ENCODE measurements around the gene RAB3GAP1. TPM values are rescaled to one million over a fixed set of nuclear protein-coding genes. Genes with fewer than 3 reads are reported as not detected.

RAB3GAP1 gene
- total RNA-seq, 1 donor from 2014 or later, result 49.3 TPM

DNA sequence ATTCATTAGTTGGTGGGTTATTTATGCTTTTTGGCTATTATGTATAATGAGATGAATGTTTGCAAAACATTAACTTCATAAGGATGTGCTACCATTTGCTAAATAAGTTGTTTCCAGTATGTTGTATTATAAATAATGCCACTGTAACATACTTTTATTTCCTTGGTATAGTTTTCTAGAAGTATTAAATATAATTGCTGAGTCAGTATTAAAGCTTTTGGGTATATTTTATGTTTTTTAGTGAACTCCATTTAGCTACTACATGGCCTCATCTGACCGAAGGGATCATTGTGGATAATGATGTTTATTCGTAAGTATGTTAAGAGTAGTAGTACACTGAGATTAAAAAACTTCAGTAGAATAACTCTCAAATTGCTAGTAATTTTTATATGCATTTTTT lies 73.8 kb downstream of the RAB3GAP1 start:
- FAIRE-seq, result no peak
- H3K36me3 Mint-ChIP-seq (ENCODE audit: low read depth, unreplicated experiment), result peaks cover 6% of the 10 kb centered on the region

GRCh38 chr2:135130751-135131150 lies 78.7 kb downstream of the RAB3GAP1 start:
- peaks cover 3% of the 10 kb centered on the region for H4K20me1 ChIP-seq (ENCODE audit: insufficient read depth, low read length)
- TF ChIP-seq, protein P1, sequence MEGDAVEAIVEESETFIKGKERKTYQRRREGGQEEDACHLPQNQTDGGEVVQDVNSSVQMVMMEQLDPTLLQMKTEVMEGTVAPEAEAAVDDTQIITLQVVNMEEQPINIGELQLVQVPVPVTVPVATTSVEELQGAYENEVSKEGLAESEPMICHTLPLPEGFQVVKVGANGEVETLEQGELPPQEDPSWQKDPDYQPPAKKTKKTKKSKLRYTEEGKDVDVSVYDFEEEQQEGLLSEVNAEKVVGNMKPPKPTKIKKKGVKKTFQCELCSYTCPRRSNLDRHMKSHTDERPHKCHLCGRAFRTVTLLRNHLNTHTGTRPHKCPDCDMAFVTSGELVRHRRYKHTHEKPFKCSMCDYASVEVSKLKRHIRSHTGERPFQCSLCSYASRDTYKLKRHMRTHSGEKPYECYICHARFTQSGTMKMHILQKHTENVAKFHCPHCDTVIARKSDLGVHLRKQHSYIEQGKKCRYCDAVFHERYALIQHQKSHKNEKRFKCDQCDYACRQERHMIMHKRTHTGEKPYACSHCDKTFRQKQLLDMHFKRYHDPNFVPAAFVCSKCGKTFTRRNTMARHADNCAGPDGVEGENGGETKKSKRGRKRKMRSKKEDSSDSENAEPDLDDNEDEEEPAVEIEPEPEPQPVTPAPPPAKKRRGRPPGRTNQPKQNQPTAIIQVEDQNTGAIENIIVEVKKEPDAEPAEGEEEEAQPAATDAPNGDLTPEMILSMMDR (IDR thresholded peaks at IDR 0.05; ENCODE audit: insufficient read depth, low read depth, low read length), result no peak
- no peak for TF ChIP-seq EZH2 (IDR thresholded peaks at IDR 0.05; ENCODE audit: insufficient read depth, low read length)
- no peak overlapping the region for H3K4me2 ChIP-seq (ENCODE audit: low read length)
- H3K79me2 ChIP-seq (ENCODE audit: insufficient read depth, low read length), result no peaks in the 10 kb centered on the region
- H3K4me3 Mint-ChIP-seq (ENCODE audit: unreplicated experiment), result no peak overlapping the region
- H3K4me1 ChIP-seq (ENCODE audit: insufficient read depth, low read length), result no peaks in the 10 kb centered on the region
- peaks cover 3% of the 10 kb centered on the region for H3K4me1 Mint-ChIP-seq (ENCODE audit: low read depth, unreplicated experiment)
- no peak overlapping the region for H3K4me3 ChIP-seq (ENCODE audit: insufficient read depth, low read depth, low read length)
- H3K27ac ChIP-seq (ENCODE audit: low read depth, low read length), result no peak overlapping the region
- H3K27me3 Mint-ChIP-seq (ENCODE audit: low read depth, unreplicated experiment), result no peaks in the 10 kb centered on the region
- no peaks in the 10 kb centered on the region for H3K9me3 ChIP-seq (ENCODE audit: insufficient read depth, low read depth, low read length)
- no peak for DNase-seq (ENCODE audit: low read depth)
- H3K36me3 ChIP-seq (ENCODE audit: insufficient read depth, low read length), result peaks cover 39% of the 10 kb centered on the region
- H2AFZ ChIP-seq (ENCODE audit: low read depth, low read length), result no peak overlapping the region
- no peak overlapping the region for H3K9ac ChIP-seq (ENCODE audit: low read length)
- FAIRE-seq, result peak; percentile 20
- H3K27me3 ChIP-seq (ENCODE audit: insufficient read depth, low read length), result no peaks in the 10 kb centered on the region
- H3K9me3 Mint-ChIP-seq (ENCODE audit: unreplicated experiment), result no peaks in the 10 kb centered on the region
- peaks cover 6% of the 10 kb centered on the region for H3K36me3 Mint-ChIP-seq (ENCODE audit: low read depth, unreplicated experiment)
- H3K27ac Mint-ChIP-seq (ENCODE audit: unreplicated experiment), result no peak overlapping the region

More for the DNA sequence above, 73.8 kb downstream of the RAB3GAP1 start:
- H3K27ac Mint-ChIP-seq (ENCODE audit: unreplicated experiment), result no peak overlapping the region
- Histone ChIP-seq H3K79me2 (ENCODE audit: insufficient read depth, low read length) (peaks cover 3% of the 10 kb centered on the region), H2AFZ (ENCODE audit: low read depth, low read length) (no peak overlapping the region), H3K4me3 (ENCODE audit: insufficient read depth, low read depth, low read length) (no peak overlapping the region), H3K9ac (ENCODE audit: low read length) (no peak overlapping the region), H3K27ac (ENCODE audit: low read depth, low read length) (no peak overlapping the region), H3K4me1 (ENCODE audit: insufficient read depth, low read length) (no peaks in the 10 kb centered on the region), H3K27me3 (ENCODE audit: insufficient read depth, low read length) (no peaks in the 10 kb centered on the region), H3K4me2 (ENCODE audit: low read length) (no peak overlapping the region), H4K20me1 (ENCODE audit: insufficient read depth, low read length) (no peaks in the 10 kb centered on the region), H3K36me3 (ENCODE audit: insufficient read depth, low read length) (peaks cover 29% of the 10 kb centered on the region), H3K9me3 (ENCODE audit: insufficient read depth, low read depth, low read length) (no peaks in the 10 kb centered on the region)
- H3K4me3 Mint-ChIP-seq (ENCODE audit: unreplicated experiment), result no peak overlapping the region
- H3K27me3 Mint-ChIP-seq (ENCODE audit: low read depth, unreplicated experiment), result no peaks in the 10 kb centered on the region
- H3K9me3 Mint-ChIP-seq (ENCODE audit: unreplicated experiment), result no peaks in the 10 kb centered on the region
- TF ChIP-seq, protein P1 (IDR thresholded peaks at IDR 0.05; ENCODE audit: insufficient read depth, low read depth, low read length), result no peak
- TF ChIP-seq EZH2 (IDR thresholded peaks at IDR 0.05; ENCODE audit: insufficient read depth, low read length), result no peak
- DNase-seq (ENCODE audit: low read depth), result no peak
- H3K4me1 Mint-ChIP-seq (ENCODE audit: low read depth, unreplicated experiment), result no peaks in the 10 kb centered on the region

DNA sequence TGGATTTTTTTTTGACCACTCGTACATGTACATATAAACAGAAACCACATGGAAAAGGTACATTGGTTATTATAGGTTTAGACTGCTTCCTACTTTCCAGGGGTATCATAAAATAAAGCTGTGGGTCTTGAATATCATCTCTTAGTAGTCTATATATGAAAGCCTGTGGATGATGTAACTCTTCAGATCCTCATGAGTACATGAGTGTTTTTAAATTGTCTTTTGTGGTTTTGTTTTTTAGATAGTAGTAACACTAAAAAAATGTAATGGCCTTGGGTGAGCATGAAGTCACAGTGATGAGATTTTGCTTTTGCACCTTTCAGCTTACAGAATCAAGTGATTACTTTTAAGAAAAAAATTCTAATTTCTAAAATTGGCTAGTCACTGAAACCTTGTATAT lies 80.2 kb downstream of the RAB3GAP1 start:
- no peak overlapping the region for H2AFZ ChIP-seq (ENCODE audit: low read depth, low read length)
- Mint-ChIP-seq H3K9me3 (ENCODE audit: unreplicated experiment) (no peaks in the 10 kb centered on the region), H3K4me3 (ENCODE audit: unreplicated experiment) (no peak overlapping the region), H3K27me3 (ENCODE audit: low read depth, unreplicated experiment) (no peaks in the 10 kb centered on the region), H3K27ac (ENCODE audit: unreplicated experiment) (peak overlapping the region; percentile 70), H3K4me1 (ENCODE audit: low read depth, unreplicated experiment) (peaks cover 3% of the 10 kb centered on the region), H3K36me3 (ENCODE audit: low read depth, unreplicated experiment) (peaks cover 10% of the 10 kb centered on the region)
- H3K4me1 ChIP-seq (ENCODE audit: insufficient read depth, low read length), result no peaks in the 10 kb centered on the region
- TF ChIP-seq EZH2 (IDR thresholded peaks at IDR 0.05; ENCODE audit: insufficient read depth, low read length), result no peak
- TF ChIP-seq, protein P1 (IDR thresholded peaks at IDR 0.05; ENCODE audit: insufficient read depth, low read depth, low read length), result no peak
- H3K27me3 ChIP-seq (ENCODE audit: insufficient read depth, low read length), result no peaks in the 10 kb centered on the region
- H3K4me2 ChIP-seq (ENCODE audit: low read length), result no peak overlapping the region
- FAIRE-seq, result peak; percentile 39
- no peaks in the 10 kb centered on the region for H3K79me2 ChIP-seq (ENCODE audit: insufficient read depth, low read length)
- H3K9ac ChIP-seq (ENCODE audit: low read length), result no peak overlapping the region
- peak; percentile 59 for DNase-seq (ENCODE audit: low read depth)
- H3K4me3 ChIP-seq (ENCODE audit: insufficient read depth, low read depth, low read length), result no peak overlapping the region
- H3K27ac ChIP-seq (ENCODE audit: low read depth, low read length), result no peak overlapping the region
- H3K36me3 ChIP-seq (ENCODE audit: insufficient read depth, low read length), result peaks cover 36% of the 10 kb centered on the region
- H3K9me3 ChIP-seq (ENCODE audit: insufficient read depth, low read depth, low read length), result no peaks in the 10 kb centered on the region
- peaks cover 3% of the 10 kb centered on the region for H4K20me1 ChIP-seq (ENCODE audit: insufficient read depth, low read length)
